Measurements from ENCODE around the gene ANKRD18A. TPM values are rescaled to one million over a fixed set of nuclear protein-coding genes. Genes with fewer than 3 reads are reported as not detected.

The ANKRD18A gene
- total RNA-seq, 1 experiment from 2014 or later: 3.4 TPM

GRCh38 chr9:38643815-38644173 is 23.4 kb upstream of the ANKRD18A start:
- CTCF ChIA-PET: no interaction called here
- H3F3A ChIP-seq (ENCODE audit: low read length, unreplicated experiment): no peaks in the 10 kb centered on the region
- intact Hi-C loops (cut with micrococcal nuclease): no loop called here
- H3K9me2 ChIP-seq (replicated peaks; ENCODE audit: low read length): no peaks in the 10 kb centered on the region
- H4K20me1 ChIP-seq (ENCODE audit: low read length): no peaks in the 10 kb centered on the region
- H2AFZ ChIP-seq (ENCODE audit: low read length): no peak overlapping the region
- H3K4me3 ChIP-seq (ENCODE audit: low read length): no peak overlapping the region
- POLR2A ChIA-PET (ENCODE audit: unreplicated experiment): no interaction called here
- no peaks in the 10 kb centered on the region for H3K36me3 ChIP-seq (ENCODE audit: low read depth, low read length)
- TF ChIP-seq EZH2phosphoT487 (IDR thresholded peaks at IDR 0.05; ENCODE audit: borderline replicate concordance, low read length) (no peak), EZH2 (IDR thresholded peaks at IDR 0.05; ENCODE audit: low read length, unreplicated experiment) (no peak), CTCF (conservative IDR thresholded peaks at IDR 0.05; ENCODE audit: low read depth, low read length) (no peak)
- no peaks in the 10 kb centered on the region for H3K27me3 ChIP-seq (ENCODE audit: low read length)
- H3K9me3 ChIP-seq (ENCODE audit: low read length): no peaks in the 10 kb centered on the region
- no peak overlapping the region for H3K9ac ChIP-seq (ENCODE audit: low read length)
- no peak overlapping the region for H3K27ac ChIP-seq (ENCODE audit: low read length)
- no peak overlapping the region for H3K4me2 ChIP-seq (ENCODE audit: low read length)
- DNase-seq (no peak), ATAC-seq (no peak)
- H3K79me2 ChIP-seq (ENCODE audit: low read length): no peaks in the 10 kb centered on the region
- BruUV-seq (replicated peaks): no TSS peak
- peaks cover 26% of the 10 kb centered on the region for H3K4me1 ChIP-seq (ENCODE audit: insufficient read depth, low read length)

- no peak for ATAC-seq
- Histone ChIP-seq H3K4me3 (ENCODE audit: low read length) (no peak overlapping the region), H4K20me1 (ENCODE audit: low read length) (no peaks in the 10 kb centered on the region), H3K9me3 (ENCODE audit: low read length) (no peaks in the 10 kb centered on the region), H3K27ac (ENCODE audit: low read length) (no peak overlapping the region), H3F3A (ENCODE audit: low read length, unreplicated experiment) (no peaks in the 10 kb centered on the region), H3K4me2 (ENCODE audit: low read length) (no peak overlapping the region), H3K27me3 (ENCODE audit: low read length) (no peaks in the 10 kb centered on the region), H3K9me2 (replicated peaks; ENCODE audit: low read length) (no peaks in the 10 kb centered on the region), H3K36me3 (ENCODE audit: low read depth, low read length) (no peaks in the 10 kb centered on the region), H3K79me2 (ENCODE audit: low read length) (no peaks in the 10 kb centered on the region), H3K9ac (ENCODE audit: low read length) (no peak overlapping the region), H2AFZ (ENCODE audit: low read length) (no peak overlapping the region), H3K4me1 (ENCODE audit: insufficient read depth, low read length) (peaks cover 30% of the 10 kb centered on the region)
- intact Hi-C loops (cut with micrococcal nuclease): no loop called here
- BruUV-seq (replicated peaks): no TSS peak
- TF ChIP-seq CTCF (conservative IDR thresholded peaks at IDR 0.05; ENCODE audit: low read depth, low read length) (no peak), EZH2 (IDR thresholded peaks at IDR 0.05; ENCODE audit: low read length, unreplicated experiment) (no peak), EZH2phosphoT487 (IDR thresholded peaks at IDR 0.05; ENCODE audit: borderline replicate concordance, low read length) (no peak)
- ChIA-PET POLR2A (ENCODE audit: unreplicated experiment) (no interaction called here), CTCF (interaction anchor here (0.5 kb wide), 1 partner anchor 21 kb away, joined by 3 read pairs; no protein-coding TSS in a partner anchor)
- DNase-seq: no peak
These were observed 22.8 kb upstream of the ANKRD18A start for GRCh38 chr9:38642951-38643814.

All from PC-3 (cell line).